ENCODE measurements around the gene RHBDL2. TPM values are rescaled to one million over a fixed set of nuclear protein-coding genes. Genes with fewer than 3 reads are reported as not detected.

Gene RHBDL2
- total RNA-seq, 1 experiment from 2014 or later = 10.9 TPM

- DNase-seq = no peak
- Mint-ChIP-seq H3K27me3 (ENCODE audit: unreplicated experiment) (no peaks in the 10 kb centered on the region), H3K27ac (ENCODE audit: unreplicated experiment) (peak overlapping the region; percentile 34), H3K36me3 (ENCODE audit: insufficient read depth, unreplicated experiment) (peaks cover 15% of the 10 kb centered on the region), H3K4me1 (ENCODE audit: low read depth, unreplicated experiment) (peaks cover 33% of the 10 kb centered on the region), H3K9me3 (ENCODE audit: low read depth, unreplicated experiment) (no peaks in the 10 kb centered on the region), H3K4me3 (ENCODE audit: low read depth, unreplicated experiment) (peak overlapping the region; percentile 91)
- no TSS peak for BruUV-seq (replicated peaks)
- intact Hi-C loops (cut with micrococcal nuclease; ENCODE audit: unreplicated experiment) = loop anchor here (5.0 kb wide), 1 partner anchor 52 kb away; the partner anchor contains the start of gene AKIRIN1
- no peak for TF ChIP-seq CTCF (IDR thresholded peaks at IDR 0.05; ENCODE audit: unreplicated experiment)
- CTCF ChIA-PET = interaction anchor here (1.1 kb wide), 1 partner anchor 12 kb away, joined by 3 read pairs; no protein-coding TSS in a partner anchor
Measured at GRCh38 chr1:38940339-38941047, 1.1 kb downstream of the RHBDL2 start.

GRCh38 chr1:38938722-38939260 is 2.8 kb downstream of the RHBDL2 start:
- BruUV-seq (replicated peaks) = TSS peak; percentile 8
- DNase-seq = no peak

GRCh38 chr1:38932571-38932970 is 9.1 kb downstream of the RHBDL2 start:
- BruUV-seq (replicated peaks) = no TSS peak
- Mint-ChIP-seq H3K27ac (ENCODE audit: unreplicated experiment) (no peak overlapping the region), H3K36me3 (ENCODE audit: insufficient read depth, unreplicated experiment) (no peaks in the 10 kb centered on the region), H3K9me3 (ENCODE audit: low read depth, unreplicated experiment) (no peaks in the 10 kb centered on the region), H3K4me3 (ENCODE audit: low read depth, unreplicated experiment) (no peak overlapping the region), H3K4me1 (ENCODE audit: low read depth, unreplicated experiment) (no peaks in the 10 kb centered on the region), H3K27me3 (ENCODE audit: unreplicated experiment) (no peaks in the 10 kb centered on the region)
- no peak for DNase-seq
- CTCF ChIA-PET = no interaction called here
- no peak for TF ChIP-seq CTCF (IDR thresholded peaks at IDR 0.05; ENCODE audit: unreplicated experiment)
- intact Hi-C loops (cut with micrococcal nuclease; ENCODE audit: unreplicated experiment) = no loop called here

More at GRCh38 chr1:38938722-38939260, 2.8 kb downstream of the RHBDL2 start:
- intact Hi-C loops (cut with micrococcal nuclease; ENCODE audit: unreplicated experiment) = no loop called here
- H3K27me3 Mint-ChIP-seq (ENCODE audit: unreplicated experiment) = no peaks in the 10 kb centered on the region
- H3K4me1 Mint-ChIP-seq (ENCODE audit: low read depth, unreplicated experiment) = peaks cover 33% of the 10 kb centered on the region
- no peak overlapping the region for H3K27ac Mint-ChIP-seq (ENCODE audit: unreplicated experiment)
- no peak for TF ChIP-seq CTCF (IDR thresholded peaks at IDR 0.05; ENCODE audit: unreplicated experiment)
- H3K36me3 Mint-ChIP-seq (ENCODE audit: insufficient read depth, unreplicated experiment) = peaks cover 15% of the 10 kb centered on the region
- no peak overlapping the region for H3K4me3 Mint-ChIP-seq (ENCODE audit: low read depth, unreplicated experiment)
- H3K9me3 Mint-ChIP-seq (ENCODE audit: low read depth, unreplicated experiment) = no peaks in the 10 kb centered on the region
- CTCF ChIA-PET = no interaction called here

GRCh38 chr1:38929476-38929875 is 12.2 kb downstream of the RHBDL2 start:
- Mint-ChIP-seq H3K36me3 (ENCODE audit: insufficient read depth, unreplicated experiment) (no peaks in the 10 kb centered on the region), H3K27me3 (ENCODE audit: unreplicated experiment) (no peaks in the 10 kb centered on the region), H3K27ac (ENCODE audit: unreplicated experiment) (no peak overlapping the region), H3K4me3 (ENCODE audit: low read depth, unreplicated experiment) (no peak overlapping the region), H3K9me3 (ENCODE audit: low read depth, unreplicated experiment) (no peaks in the 10 kb centered on the region), H3K4me1 (ENCODE audit: low read depth, unreplicated experiment) (no peaks in the 10 kb centered on the region)
- DNase-seq = no peak
- no TSS peak for BruUV-seq (replicated peaks)
- CTCF ChIA-PET = no interaction called here
- no peak for TF ChIP-seq CTCF (IDR thresholded peaks at IDR 0.05; ENCODE audit: unreplicated experiment)
- intact Hi-C loops (cut with micrococcal nuclease; ENCODE audit: unreplicated experiment) = no loop called here
